Measurements from ENCODE around the gene CACNA1A.
"Not testable (repeated sequence)": the region's sequence is repeated elsewhere in the genome, so short reads cannot be mapped to it uniquely, and the experiment has no call there.

Gene CACNA1A

GRCh38 chr19:13492128-13492527, 14.2 kb downstream of the CACNA1A start:
- no peak for DNase-seq

DNA sequence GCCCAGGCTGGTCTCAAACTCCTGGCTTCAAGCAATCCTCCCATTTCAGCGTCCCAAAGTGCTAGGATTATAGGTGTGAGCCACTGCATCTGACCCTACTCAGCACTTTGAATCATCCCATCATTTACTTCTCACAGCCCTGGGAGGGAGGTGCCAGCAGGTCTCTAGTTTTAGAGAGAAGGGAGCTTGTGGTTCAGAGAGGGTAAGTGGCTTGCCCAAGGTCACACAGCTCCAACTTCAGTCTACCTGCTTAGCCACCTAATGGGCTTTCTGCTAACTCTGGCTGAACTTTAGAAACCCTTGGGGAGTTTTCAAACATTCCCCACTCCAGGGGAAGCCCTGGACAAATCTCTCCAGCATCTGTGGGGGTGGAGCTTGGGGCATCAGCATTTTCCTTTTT, 18.3 kb downstream of the CACNA1A start:
- DNase-seq = no peak

DNA sequence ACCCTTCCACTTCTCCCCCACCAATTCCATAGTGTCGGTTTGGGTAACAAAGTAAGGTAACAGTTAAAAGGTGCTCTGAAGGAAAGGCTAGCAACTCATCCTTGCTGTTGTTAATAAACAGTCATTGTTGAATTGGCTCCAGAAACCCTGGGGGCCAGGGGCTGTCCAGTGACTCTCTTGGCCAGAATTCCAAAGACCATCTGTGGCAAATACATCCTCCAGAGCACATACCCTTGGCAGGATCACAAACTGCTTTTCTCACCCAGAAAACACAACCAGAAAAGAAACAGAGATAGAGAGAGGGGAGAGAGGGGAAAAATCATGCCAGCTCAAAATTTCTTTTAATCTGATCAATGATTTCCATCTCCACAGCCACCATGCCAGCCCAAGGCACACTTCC, 22.1 kb downstream of the CACNA1A start:
- DNase-seq = no peak

DNA sequence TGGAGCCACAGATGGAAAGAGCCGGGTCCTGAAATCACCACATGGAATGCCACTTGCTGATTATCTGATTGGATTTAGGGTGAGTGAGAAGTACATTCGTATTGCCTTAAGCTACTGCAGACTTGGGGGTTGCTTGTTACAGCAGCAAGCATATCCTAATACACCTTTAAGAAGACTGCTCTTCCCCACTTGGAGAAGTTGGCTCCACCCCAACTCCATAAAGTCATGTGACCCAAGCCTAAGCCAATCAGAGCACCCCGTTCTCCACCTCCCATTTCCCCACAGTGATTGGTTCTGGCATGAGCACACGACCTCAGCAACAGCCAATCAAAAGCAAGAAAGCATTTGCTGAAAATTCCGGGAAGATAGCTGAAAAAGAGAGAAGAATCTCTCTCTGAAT, 23.1 kb downstream of the CACNA1A start:
- DNase-seq = no peak

DNA sequence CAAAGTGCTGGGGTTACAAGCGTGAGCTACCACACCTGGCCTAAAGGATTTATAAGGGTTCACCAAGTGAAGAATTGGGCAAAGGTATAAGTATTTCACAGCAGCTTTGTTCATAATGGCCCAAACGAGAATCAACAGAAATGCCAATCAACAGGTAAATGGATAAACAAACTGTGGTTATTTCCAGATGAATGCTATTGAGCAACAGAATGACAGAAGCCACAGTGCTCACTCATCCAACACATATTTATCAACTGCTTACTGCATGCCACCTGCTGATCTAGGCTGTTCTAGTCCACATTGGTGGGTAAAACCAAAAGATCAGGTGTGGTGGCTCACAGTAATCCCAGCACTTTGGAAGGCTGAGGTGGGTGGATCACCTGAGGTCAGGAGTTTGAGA, 27.7 kb downstream of the CACNA1A start:
- no peak for DNase-seq

- DNase-seq = no peak
Observed at GRCh38 chr19:13476071-13476470, 30.2 kb downstream of the CACNA1A start.

GRCh38 chr19:13475044-13475443, 31.2 kb downstream of the CACNA1A start:
- no peak for DNase-seq

- no peak for DNase-seq
Observed at GRCh38 chr19:13466697-13467096, 39.6 kb downstream of the CACNA1A start.

- DNase-seq = no peak
Observed at GRCh38 chr19:13463296-13463695, 43.0 kb downstream of the CACNA1A start.

DNA sequence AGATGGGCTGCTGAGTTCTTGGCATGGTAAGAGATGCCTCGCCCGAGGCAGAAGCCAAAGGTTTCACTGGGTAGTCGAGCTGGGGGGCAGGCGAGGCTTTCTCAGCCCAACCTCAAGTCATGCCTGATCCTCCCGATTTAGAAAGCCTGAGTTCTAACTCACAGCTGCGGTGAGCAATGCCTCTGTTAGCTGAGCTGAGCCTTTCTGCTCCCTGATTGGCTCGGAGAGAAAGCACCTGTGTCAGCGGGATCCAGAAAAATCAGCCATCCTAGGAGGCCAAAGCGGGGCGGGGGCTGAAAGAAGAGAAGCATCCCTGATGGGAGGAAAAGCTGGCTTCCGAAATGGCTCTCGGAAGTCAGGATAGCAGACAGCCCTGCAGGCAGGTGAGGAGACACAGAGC, 44.7 kb downstream of the CACNA1A start:
- no peak for DNase-seq

DNA sequence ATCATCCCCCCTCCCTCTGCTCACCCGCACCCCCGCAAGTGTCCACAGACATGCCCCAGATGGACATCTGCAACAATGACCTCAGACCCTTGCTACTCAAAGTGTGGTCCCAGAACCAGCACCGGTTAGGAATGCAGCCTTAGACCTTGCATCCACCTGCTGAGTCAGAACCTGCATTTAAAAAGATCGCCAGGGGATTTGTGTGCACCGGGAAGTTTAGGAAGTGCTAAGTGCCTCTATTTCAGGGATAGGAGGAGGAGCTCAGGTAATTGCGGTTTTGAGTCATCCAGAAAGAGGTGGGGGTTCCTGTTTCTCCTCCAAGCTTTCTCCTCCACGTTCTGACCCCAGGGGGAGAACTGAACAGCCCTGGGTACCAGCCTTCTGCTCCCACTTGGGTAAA, 46.2 kb downstream of the CACNA1A start:
- no peak for DNase-seq

DNA sequence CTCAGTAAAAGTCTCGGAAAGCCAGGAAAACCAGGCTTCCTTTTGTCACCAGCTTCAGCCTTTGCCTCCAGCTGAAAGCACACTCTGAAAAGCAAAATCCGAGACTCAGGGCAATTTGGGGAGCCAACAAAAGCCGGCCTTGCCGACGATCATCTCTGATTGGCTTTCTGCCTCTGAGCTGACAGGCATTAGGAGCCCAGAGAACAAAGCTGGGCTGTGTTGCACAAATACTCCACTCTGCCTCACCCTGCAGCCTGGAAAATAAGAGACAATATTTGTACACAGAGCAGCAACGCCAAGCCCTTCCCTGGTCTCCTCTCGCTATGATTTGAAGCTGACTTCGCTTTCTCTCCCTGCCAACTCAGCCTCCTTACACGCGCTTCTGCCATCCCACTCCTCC, 46.9 kb downstream of the CACNA1A start:
- DNase-seq = no peak

- DNase-seq = no peak
Observed at GRCh38 chr19:13451434-13451995, 54.8 kb downstream of the CACNA1A start.

GRCh38 chr19:13447978-13448377, 58.3 kb downstream of the CACNA1A start:
- DNase-seq = no peak

GRCh38 chr19:13441810-13442512, 64.3 kb downstream of the CACNA1A start:
- DNase-seq = no peak

DNA sequence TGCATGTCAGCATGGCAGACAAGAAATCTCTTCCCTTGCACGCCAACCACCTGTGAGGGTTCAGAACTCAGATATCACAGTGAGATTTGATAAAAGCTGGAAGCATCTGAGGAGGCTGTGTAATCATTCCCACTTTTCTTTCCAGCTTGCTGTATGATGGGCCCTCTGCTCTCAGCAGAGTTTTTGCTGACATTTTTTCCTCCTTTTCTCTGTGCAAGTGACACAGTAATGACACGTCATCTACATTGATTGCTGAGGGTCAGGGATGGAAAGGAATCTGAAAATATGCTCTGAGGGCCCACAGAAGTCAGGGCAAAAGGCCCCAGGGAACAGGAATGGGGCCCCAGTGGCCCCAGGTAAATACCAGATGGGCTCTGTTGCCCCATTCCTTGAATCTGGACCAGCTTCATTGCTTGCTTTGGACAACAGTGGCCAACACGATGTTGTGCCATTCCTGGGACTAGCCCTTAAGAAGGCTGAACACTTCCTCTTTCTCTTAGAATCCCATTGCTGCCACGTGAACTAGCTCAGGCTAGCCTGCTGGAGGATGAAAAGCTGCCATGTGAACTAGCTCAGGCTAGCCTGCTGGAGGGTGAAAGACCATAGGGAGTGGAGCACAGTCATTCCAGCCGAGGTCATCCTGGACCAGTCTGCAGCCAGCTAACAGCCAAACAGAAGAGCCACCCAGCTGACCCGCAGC, 68.2 kb downstream of the CACNA1A start:
- DNase-seq = no peak

GRCh38 chr19:13436352-13436751, 69.9 kb downstream of the CACNA1A start:
- DNase-seq = no peak

DNA sequence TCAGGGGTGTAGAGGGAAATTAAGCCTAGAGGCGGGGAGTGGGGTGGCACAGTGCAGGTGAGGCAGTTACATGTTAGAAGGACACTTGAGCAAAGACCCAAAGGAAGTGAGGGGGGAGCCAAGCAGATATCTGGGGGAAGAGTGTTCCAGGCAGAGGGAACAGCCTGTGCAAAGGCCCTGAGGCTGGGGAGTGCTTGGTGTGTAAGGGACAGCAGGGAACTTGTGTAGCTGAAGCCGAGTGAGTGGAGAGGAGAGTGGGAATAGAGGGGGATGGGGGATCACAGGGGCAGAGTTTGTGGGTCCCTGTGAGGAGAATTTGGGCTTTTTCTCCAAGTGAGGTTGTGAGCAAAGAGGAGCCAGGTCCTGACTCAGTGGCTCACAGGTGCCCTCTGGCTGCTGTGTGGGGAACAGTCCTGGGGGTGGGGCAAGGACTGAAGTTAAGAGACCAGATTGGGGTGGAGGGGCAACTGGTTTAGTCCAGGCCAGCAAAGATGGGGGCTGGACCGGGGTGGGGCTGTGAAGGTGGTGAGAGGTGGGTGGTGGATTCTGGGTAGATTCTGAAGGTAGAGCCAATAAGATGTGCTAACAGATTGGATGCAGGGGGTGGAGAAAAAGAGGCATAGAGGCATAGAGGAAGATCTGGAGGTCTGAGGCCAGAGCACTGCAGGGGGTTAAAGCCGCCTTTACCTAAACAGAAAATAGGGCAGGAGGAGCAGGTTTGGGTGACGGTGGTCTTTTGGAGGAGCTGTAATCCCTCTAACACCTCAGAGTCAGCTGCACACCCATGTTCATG, 75.3 kb downstream of the CACNA1A start:
- no peak for DNase-seq

DNA sequence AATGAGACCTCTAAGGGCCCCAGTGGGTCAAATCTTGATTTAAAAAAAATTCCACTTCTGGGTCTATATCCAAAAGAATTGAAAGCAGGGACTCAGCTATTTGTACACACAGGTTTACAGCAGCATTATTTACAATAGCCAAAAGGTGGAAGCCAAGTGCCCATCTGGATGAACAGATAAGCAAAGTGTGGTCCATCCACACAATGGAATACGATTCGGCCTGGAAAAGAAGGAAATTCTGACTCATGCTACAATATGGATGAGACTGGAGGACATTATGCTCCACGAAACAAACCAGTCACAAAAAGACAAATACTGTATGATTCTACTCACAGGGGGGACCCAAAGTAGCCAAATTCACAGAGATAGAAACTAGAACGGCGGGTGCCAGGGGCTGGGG, 76.7 kb downstream of the CACNA1A start:
- DNase-seq = no peak

DNA sequence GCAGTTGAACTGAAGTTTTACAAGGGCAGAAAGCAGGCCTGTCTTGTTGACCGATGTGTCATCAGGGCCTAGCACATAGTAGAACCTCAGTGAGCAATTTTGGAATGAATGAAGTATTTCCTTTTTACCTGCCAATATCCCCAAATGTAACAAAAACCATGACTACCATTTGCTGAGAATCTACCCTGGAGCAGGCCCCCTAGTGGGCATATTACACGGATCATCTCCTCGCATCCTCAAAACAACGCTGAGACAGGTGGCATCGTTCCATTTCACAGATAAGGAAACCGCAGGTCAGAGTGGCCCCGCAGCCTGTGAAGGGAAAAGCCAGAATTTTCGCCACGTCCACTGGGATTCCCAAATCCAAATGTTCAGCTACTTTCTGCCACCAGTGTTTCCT, 77.9 kb downstream of the CACNA1A start:
- DNase-seq = no peak

- DNase-seq = no peak
Observed at GRCh38 chr19:13427273-13428051, 78.8 kb downstream of the CACNA1A start.

- DNase-seq = not testable (repeated sequence)
Observed at GRCh38 chr19:13425875-13426274, 80.4 kb downstream of the CACNA1A start.

DNA sequence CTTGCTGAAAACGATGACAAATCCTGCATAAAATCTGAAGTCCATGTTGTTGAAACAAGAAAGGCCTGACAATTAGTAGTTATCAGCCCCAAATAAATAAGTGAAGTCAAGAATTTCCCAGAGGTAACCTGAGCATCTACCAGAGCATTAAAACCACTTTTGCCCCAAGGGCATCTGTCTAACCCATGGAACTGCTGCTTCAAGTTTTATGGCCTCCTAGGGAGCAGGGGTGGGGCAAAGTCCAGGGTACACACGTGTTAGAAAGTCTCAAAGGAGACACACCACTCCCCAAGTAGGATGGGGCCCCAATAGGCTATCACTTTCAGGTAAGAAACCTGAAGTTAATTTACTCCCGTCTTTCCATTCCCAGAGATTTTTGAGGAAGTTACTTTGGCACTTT, 81.1 kb downstream of the CACNA1A start:
- no peak for DNase-seq

Measured in GF-D8 (cell line).